Suprapubic skin (tissue), 4 donors: ENCODE measurements around the gene SYT15B. TPM values are rescaled to one million over a fixed set of nuclear protein-coding genes. Genes with fewer than 3 reads are reported as not detected.
"Not testable (repeated sequence)": the region's sequence is repeated elsewhere in the genome, so short reads cannot be mapped to it uniquely, and the experiment has no call there.

Experiments used
- DNase-seq, 2 donors: peaks; one replicate each; pipeline ENCODE4 v3.0.0-alpha.2; 2019; ENCODE audit warnings: low spot score in 2 of 2
- H3K27ac ChIP-seq: fragments of 200-600 bp; sonication (generic); one replicate; pipeline ENCODE4 v1.5.1; 2019
- H3K27me3 ChIP-seq: fragments of 200-600 bp; sonication (generic); one replicate; pipeline ENCODE4 v1.5.1; 2019
- H3K36me3 ChIP-seq: fragments of 200-600 bp; sonication (generic); one replicate; pipeline ENCODE4 v1.5.1; 2019
- H3K4me1 ChIP-seq: fragments of 200-600 bp; sonication (generic); one replicate; pipeline ENCODE4 v1.5.1; 2019
- H3K4me3 ChIP-seq: fragments of 200-600 bp; sonication (generic); one replicate; pipeline ENCODE4 v1.5.1; 2019; ENCODE audit warnings: mild to moderate bottlenecking
- H3K9me3 ChIP-seq: fragments of 200-600 bp; sonication (generic); one replicate; pipeline ENCODE4 v1.5.1; 2019
- CTCF ChIP-seq, 2 donors: fragments of 200-600 bp in 1 of 2; fragments of 450-650 bp in 1 of 2; sonication (generic) in 1 of 2; IDR thresholded peaks; one replicate each; pipeline ENCODE4 v1.5.1; 2016 to 2019; ENCODE audit warnings: antibody characterized with exemption in 2 of 2, mild to moderate bottlenecking in 1 of 2, moderate library complexity in 1 of 2
- WGBS: methylation state at CpG from one replicate; pipeline ENCODE4 v1.1.5; 2018; 5-methylcytosine and 5-hydroxymethylcytosine counted together
- total RNA-seq, 4 donors: library from RNA; depleted of rRNA; stranded (reverse); fragments of >200 nt; gene quantifications; one replicate each; pipeline ENCODE4 v1.1.0, GENCODE V29; 2016

SYT15B gene
- total RNA-seq, 4 donors from 2014 or later = 1.1 to 2.6 (median 1.9) TPM

GRCh38 chr10:47753176-47753575 lies 10.2 kb downstream of the SYT15B start:
- not testable (repeated sequence) for H3K4me3 ChIP-seq, H3K4me1 ChIP-seq, H3K9me3 ChIP-seq, DNase-seq, H3K36me3 ChIP-seq, H3K27me3 ChIP-seq, H3K27ac ChIP-seq
- 60% methylated on average over 2 of the region's 3 CpGs for WGBS

GRCh38 chr10:47751821-47752220 lies 11.6 kb downstream of the SYT15B start:
- not testable (repeated sequence) for H3K36me3 ChIP-seq, H3K27me3 ChIP-seq, H3K9me3 ChIP-seq, H3K4me3 ChIP-seq, H3K27ac ChIP-seq, H3K4me1 ChIP-seq, DNase-seq
- no CpG with 5 or more reads among the region's 3 CpGs for WGBS

- not testable (repeated sequence) for DNase-seq, H3K9me3 ChIP-seq, H3K4me3 ChIP-seq, H3K4me1 ChIP-seq, H3K27ac ChIP-seq, H3K36me3 ChIP-seq, H3K27me3 ChIP-seq
- no CpG with 5 or more reads among the region's 8 CpGs for WGBS
Observed at GRCh38 chr10:47750360-47750759, 13.0 kb downstream of the SYT15B start.

GRCh38 chr10:47746780-47747376 lies 16.5 kb downstream of the SYT15B start:
- H3K4me3 ChIP-seq, DNase-seq, H3K9me3 ChIP-seq, H3K36me3 ChIP-seq, H3K27ac ChIP-seq, H3K4me1 ChIP-seq, H3K27me3 ChIP-seq: not testable (repeated sequence)
- 28% methylated on average over 3 of the region's 4 CpGs for WGBS

GRCh38 chr10:47744881-47745280 lies 18.5 kb downstream of the SYT15B start:
- not testable (repeated sequence) for H3K27me3 ChIP-seq, H3K9me3 ChIP-seq, DNase-seq, H3K27ac ChIP-seq, H3K4me3 ChIP-seq, H3K4me1 ChIP-seq, H3K36me3 ChIP-seq
- WGBS = 33% methylated on average over 1 of the region's 4 CpGs

GRCh38 chr10:47743611-47744550 lies 19.5 kb downstream of the SYT15B start:
- H3K9me3 ChIP-seq = not testable (repeated sequence)
- DNase-seq = peak in 1 of 2 donors; percentile 58
- peak overlapping the region; percentile 36 for H3K4me3 ChIP-seq

GRCh38 chr10:47740868-47741267 lies 22.5 kb downstream of the SYT15B start:
- WGBS = no CpG with 5 or more reads among the region's 2 CpGs

More at GRCh38 chr10:47743611-47744550, 19.5 kb downstream of the SYT15B start:
- H3K4me1 ChIP-seq, H3K27me3 ChIP-seq, H3K36me3 ChIP-seq, H3K27ac ChIP-seq: not testable (repeated sequence)
- 4% methylated on average over 12 of the region's 48 CpGs for whole genome bisulfite sequencing
- peak in 1 of 2 donors; percentile 16 for TF ChIP-seq CTCF (IDR thresholded peaks at IDR 0.05)

GRCh38 chr10:47730911-47731310 lies 32.5 kb downstream of the SYT15B start:
- H3K4me3 ChIP-seq, H3K9me3 ChIP-seq, H3K27ac ChIP-seq, H3K4me1 ChIP-seq, DNase-seq, H3K36me3 ChIP-seq, H3K27me3 ChIP-seq: not testable (repeated sequence)
- no CpG with 5 or more reads among the region's 5 CpGs for WGBS

More at GRCh38 chr10:47740868-47741267, 22.5 kb downstream of the SYT15B start:
- not testable (repeated sequence) for DNase-seq, H3K4me1 ChIP-seq, H3K27me3 ChIP-seq, H3K36me3 ChIP-seq, H3K9me3 ChIP-seq, H3K4me3 ChIP-seq, H3K27ac ChIP-seq

GRCh38 chr10:47725740-47726139 lies 37.7 kb downstream of the SYT15B start:
- H3K4me1 ChIP-seq, H3K36me3 ChIP-seq, H3K4me3 ChIP-seq, H3K27me3 ChIP-seq, H3K9me3 ChIP-seq, H3K27ac ChIP-seq, DNase-seq: not testable (repeated sequence)
- no CpG with 5 or more reads among the region's 6 CpGs for WGBS

- no CpG with 5 or more reads among the region's 3 CpGs for WGBS
- not testable (repeated sequence) for H3K4me1 ChIP-seq, H3K4me3 ChIP-seq
Observed at GRCh38 chr10:47725047-47725446, 38.3 kb downstream of the SYT15B start.

GRCh38 chr10:47724119-47724518 lies 39.3 kb downstream of the SYT15B start:
- 64% methylated on average over 4 of the region's 6 CpGs for WGBS
- H3K4me1 ChIP-seq, H3K27ac ChIP-seq, H3K36me3 ChIP-seq, DNase-seq, H3K27me3 ChIP-seq, H3K9me3 ChIP-seq, H3K4me3 ChIP-seq: not testable (repeated sequence)

More at GRCh38 chr10:47725047-47725446, 38.3 kb downstream of the SYT15B start:
- DNase-seq, H3K36me3 ChIP-seq, H3K9me3 ChIP-seq, H3K27me3 ChIP-seq, H3K27ac ChIP-seq: not testable (repeated sequence)

GRCh38 chr10:47723362-47723761 lies 40.0 kb downstream of the SYT15B start:
- not testable (repeated sequence) for H3K4me3 ChIP-seq, H3K27ac ChIP-seq, DNase-seq, H3K9me3 ChIP-seq, H3K27me3 ChIP-seq, H3K4me1 ChIP-seq, H3K36me3 ChIP-seq
- WGBS = 100% methylated on average over 2 of the region's 3 CpGs
